Epithelial cell of proximal tubule (primary cell): ENCODE results near the gene LYSMD1. TPM values are rescaled to one million over a fixed set of nuclear protein-coding genes. Genes with fewer than 3 reads are reported as not detected.

Experiments used
- DNase-seq: peaks from one replicate; pipeline ENCODE4 v3.0.0-alpha.2; 2011; ENCODE audit warnings: low read depth
- H3K4me3 ChIP-seq: 2 replicates; pipeline ENCODE4 v1.5.1; 2011; ENCODE audit warnings: low read depth, mild to moderate bottlenecking, low read length
- CTCF ChIP-seq: conservative IDR thresholded peaks from 2 replicates; pipeline ENCODE4 v1.5.1; 2012; ENCODE audit warnings: low read depth, mild to moderate bottlenecking, low read length
- total RNA-seq: library from RNA; depleted of rRNA; stranded (reverse); fragments of >200 nt; gene quantifications from 2 replicates; pipeline ENCODE4 v1.2.3, GENCODE V29; 2015

Gene LYSMD1
- total RNA-seq, 1 donor from 2014 or later = 4.5 TPM

DNA sequence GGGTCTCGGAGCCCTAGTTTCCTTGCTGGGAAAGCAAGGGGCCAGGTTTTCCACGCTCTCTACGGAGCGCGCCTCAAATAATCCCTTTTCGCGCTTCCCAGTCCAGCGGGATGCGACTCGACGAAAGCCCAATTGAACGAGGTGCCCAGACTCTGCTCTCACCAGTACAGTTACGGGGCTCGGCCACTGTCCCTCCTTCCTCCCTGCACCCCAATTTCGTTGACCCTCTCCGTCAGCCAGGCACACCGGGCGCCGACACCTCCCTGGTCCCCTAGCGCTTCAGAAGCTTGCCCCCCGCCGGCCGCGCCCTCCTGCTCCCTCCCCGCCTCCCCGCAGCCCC lies 19.7 kb downstream of the LYSMD1 start:
- no peak for TF ChIP-seq CTCF
- DNase-seq = no peak
- H3K4me3 ChIP-seq = peak overlapping the region; percentile 67

DNA sequence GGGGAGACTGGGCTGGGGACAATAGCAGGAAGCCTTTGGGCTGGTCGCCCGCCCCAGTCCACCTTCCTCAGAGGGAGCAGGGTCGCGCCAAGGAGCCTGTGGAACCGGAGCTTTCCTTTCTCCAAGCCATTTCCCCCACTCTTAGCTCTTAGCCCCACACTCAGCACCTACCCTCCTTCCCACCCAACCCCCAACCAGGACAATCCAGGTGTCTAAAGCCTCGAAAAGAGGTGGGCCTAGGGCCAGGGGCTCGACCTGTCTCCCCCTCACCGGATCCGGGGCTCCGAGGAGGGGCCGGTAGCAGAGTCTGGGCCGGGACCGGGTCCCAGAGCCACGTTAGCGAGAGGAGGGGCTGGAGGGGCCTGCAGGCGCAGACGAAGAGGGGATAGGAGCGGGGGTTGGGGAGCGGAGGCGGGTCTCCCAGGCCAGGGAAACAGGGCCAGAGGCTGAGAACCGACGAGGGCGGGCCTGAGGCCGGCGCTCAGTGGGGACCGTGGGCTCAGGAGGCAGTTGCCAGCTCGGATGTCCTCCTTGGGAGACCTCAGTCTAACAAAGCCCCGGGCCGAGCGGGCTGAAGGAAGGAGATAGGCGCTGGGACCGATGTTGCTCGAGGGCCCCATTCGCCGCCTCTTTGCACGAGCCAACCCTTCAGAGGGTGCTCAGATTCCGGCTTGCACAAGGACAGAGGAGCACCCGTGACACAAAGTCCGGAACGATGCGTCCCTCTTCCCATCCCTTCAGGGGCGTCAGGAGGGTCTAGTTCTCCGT lies 20.2 kb downstream of the LYSMD1 start:
- DNase-seq = no peak
- no peak for TF ChIP-seq CTCF
- peak overlapping the region; percentile 67 for H3K4me3 ChIP-seq

- no peak for TF ChIP-seq CTCF
- no peak overlapping the region for H3K4me3 ChIP-seq
- no peak for DNase-seq
Measured at GRCh38 chr1:151144474-151145303, 21.0 kb downstream of the LYSMD1 start.

GRCh38 chr1:151143986-151144385 lies 21.7 kb downstream of the LYSMD1 start:
- TF ChIP-seq CTCF = no peak
- no peak for DNase-seq
- H3K4me3 ChIP-seq = no peak overlapping the region

GRCh38 chr1:151143057-151143435 lies 22.7 kb downstream of the LYSMD1 start:
- no peak for TF ChIP-seq CTCF
- no peak for DNase-seq

DNA sequence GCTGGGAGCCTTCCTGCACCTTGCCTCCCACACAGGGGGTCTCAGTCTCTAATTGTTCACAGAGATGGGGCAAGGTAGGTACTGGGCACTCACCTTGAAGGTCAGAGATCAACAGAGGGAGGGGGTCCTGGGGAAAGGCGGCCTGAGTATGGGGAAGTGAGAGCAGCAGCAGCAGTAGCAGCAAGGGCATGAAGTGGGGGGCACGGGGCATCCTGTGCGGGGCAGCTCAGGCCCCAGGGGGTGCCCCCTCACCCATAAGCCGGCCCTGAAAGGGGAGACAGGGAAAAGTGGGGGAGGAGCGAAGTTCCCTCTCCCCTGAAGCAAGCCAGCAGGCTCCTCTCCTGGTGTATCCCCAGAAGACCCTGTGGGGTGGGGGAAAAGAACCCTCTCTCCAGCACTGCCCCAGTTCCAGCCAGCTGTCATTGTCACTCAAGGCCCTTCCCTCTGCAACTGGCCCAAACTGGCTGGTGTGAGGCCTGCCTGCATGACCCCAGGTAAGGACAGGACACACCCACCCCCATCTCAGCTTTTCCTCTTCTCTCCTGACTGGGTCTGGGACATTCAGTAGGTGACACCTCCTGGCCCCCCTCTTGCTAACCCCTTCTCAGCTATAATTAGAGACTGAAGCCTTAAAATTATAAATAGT lies 23.2 kb downstream of the LYSMD1 start:
- no peak for DNase-seq
- H3K4me3 ChIP-seq = no peak overlapping the region
- no peak for TF ChIP-seq CTCF

More at GRCh38 chr1:151143057-151143435, 22.7 kb downstream of the LYSMD1 start:
- H3K4me3 ChIP-seq = no peak overlapping the region
